ENCODE measurements around the gene PPY.

The PPY gene, protein sequence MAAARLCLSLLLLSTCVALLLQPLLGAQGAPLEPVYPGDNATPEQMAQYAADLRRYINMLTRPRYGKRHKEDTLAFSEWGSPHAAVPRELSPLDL

DNA sequence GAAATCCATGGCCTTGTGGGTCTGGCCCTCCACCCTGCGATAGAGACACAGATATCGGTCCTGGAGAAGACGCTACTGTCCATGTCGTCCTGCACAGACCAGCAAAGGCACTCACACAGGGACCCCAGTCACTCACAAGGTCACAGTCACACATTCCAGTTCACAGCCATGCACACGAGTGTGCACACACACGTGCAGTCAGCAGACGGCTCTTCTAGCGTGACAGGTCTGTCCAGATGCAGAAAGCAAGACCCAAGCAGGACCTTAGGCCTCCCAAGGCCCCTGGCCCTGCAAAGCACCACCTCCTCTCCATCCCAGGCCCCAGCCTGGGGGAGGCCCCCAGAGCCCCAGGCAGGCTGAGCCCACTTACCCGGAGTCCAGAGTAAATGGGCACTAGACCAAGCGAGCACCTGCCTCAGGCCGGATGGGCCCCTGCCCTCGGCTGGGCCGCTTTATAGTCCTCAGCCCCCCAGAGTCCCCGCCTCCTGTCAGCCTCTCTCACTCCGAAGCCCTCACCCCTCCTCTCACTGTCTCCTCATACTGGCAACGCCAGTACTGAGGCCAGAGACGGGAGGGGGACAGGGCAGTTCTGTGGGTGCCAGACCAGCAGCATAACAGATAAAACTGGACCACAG, at the start of gene PPY:
PPY (minus strand) TSS at position 426 of the 635 bp plus-strand sequence. CDS start 822 bp downstream, outside the sequence.
- Histone ChIP-seq H3K27ac (ENCODE audit: low read depth, low read length) (no peak within 1 kb of the TSS), H3K27me3 (ENCODE audit: control insufficient read depth in 1 of 2, insufficient read depth in 2 of 2, low read length in 2 of 2) (peaks cover 6% of the 10 kb centered on the region in 2 donors), H3K9ac (ENCODE audit: low read depth in 1 of 2, low read length in 2 of 2) (no peak within 1 kb of the TSS), H3K4me3 (ENCODE audit: low read depth in 1 of 2, low read length in 2 of 2) (no peak within 1 kb of the TSS), H3K9me3 (ENCODE audit: control insufficient read depth in 1 of 2, low read length in 2 of 2) (no peaks in the 10 kb centered on the region), H3K4me1 (ENCODE audit: control insufficient read depth in 1 of 2, insufficient read depth in 2 of 2, low read length in 2 of 2) (peaks cover 0 to 3% of the 10 kb centered on the region in 2 donors), H3K36me3 (ENCODE audit: control insufficient read depth in 1 of 2, insufficient read depth in 2 of 2, low read length in 2 of 2) (no peaks in the 10 kb centered on the region)

DNA sequence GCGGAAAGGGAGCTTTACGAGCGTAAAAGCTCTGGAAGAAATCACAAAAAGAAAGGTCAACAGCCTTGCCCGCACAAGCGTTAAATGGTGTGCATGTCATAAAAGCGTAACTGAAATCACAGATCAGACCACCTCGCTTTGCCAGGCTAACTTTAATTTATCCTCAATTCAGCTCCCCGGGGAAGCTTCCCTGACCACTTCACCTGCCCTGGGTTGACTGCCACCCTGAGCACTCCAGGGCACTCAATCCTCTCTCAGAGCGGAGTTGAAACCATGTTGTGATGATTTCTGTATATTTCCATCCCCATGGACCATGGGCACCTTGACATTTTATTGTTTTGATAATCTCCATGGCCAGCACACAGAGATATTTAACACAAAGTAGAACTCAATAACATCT, 46.0 kb upstream of the PPY start:
- Histone ChIP-seq H3K36me3 (ENCODE audit: control insufficient read depth in 1 of 2, insufficient read depth in 2 of 2, low read length in 2 of 2) (no peaks in the 10 kb centered on the region), H3K9me3 (ENCODE audit: control insufficient read depth in 1 of 2, low read length in 2 of 2) (no peaks in the 10 kb centered on the region), H3K4me3 (ENCODE audit: low read depth in 1 of 2, low read length in 2 of 2) (no peak overlapping the region), H3K27ac (ENCODE audit: low read depth, low read length) (no peak overlapping the region), H3K27me3 (ENCODE audit: control insufficient read depth in 1 of 2, insufficient read depth in 2 of 2, low read length in 2 of 2) (peaks cover 15 to 17% of the 10 kb centered on the region in 2 donors), H3K9ac (ENCODE audit: low read depth in 1 of 2, low read length in 2 of 2) (no peak overlapping the region), H3K4me1 (ENCODE audit: control insufficient read depth in 1 of 2, insufficient read depth in 2 of 2, low read length in 2 of 2) (peaks cover 4 to 10% of the 10 kb centered on the region in 2 donors)

DNA sequence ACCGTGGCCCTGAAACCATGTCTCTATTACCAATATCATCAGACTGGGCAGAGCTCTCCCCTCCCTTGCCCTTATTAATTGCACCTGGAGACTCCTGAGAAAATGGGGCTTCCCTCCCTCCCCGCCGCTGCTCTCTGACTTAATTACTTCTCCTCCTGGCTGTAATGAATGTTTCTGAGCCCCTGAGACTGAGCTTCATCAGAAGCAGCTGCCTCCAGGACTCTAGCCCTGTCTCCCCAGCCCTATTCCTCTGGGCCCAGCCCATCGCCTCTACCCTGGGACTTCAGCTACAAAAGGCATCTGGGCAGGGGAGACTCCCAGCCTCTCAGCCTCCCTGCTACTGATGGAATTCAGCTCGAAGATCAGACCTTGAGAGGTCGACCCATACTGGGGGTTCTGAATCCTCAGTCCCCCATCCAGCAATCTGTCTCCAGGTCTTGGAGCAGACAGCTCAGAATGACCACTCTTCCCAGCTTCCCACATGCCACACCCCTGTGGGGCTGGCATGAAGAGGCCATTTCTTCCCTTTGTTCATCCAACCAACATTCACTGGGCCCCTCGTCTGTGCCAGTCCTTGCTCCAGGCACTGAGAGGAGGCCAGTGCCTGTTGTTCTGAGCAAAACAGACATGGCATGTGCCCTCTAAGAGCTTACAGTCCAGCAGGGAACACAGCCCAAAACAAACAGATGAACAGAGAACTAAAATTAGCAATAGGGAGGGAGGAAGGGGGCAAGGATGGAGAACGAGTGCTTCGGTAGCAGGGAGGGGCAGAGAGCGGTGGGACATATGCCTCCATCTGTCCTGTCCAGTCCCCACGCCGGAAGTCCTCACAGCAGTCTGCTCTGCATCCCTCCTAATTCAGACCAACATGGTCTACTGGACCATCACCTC, 45.1 kb upstream of the PPY start:
- peaks cover 20 to 25% of the 10 kb centered on the region in 2 donors for H3K27me3 ChIP-seq (ENCODE audit: control insufficient read depth in 1 of 2, insufficient read depth in 2 of 2, low read length in 2 of 2)
- no peak overlapping the region for H3K4me3 ChIP-seq (ENCODE audit: low read depth in 1 of 2, low read length in 2 of 2)

DNA sequence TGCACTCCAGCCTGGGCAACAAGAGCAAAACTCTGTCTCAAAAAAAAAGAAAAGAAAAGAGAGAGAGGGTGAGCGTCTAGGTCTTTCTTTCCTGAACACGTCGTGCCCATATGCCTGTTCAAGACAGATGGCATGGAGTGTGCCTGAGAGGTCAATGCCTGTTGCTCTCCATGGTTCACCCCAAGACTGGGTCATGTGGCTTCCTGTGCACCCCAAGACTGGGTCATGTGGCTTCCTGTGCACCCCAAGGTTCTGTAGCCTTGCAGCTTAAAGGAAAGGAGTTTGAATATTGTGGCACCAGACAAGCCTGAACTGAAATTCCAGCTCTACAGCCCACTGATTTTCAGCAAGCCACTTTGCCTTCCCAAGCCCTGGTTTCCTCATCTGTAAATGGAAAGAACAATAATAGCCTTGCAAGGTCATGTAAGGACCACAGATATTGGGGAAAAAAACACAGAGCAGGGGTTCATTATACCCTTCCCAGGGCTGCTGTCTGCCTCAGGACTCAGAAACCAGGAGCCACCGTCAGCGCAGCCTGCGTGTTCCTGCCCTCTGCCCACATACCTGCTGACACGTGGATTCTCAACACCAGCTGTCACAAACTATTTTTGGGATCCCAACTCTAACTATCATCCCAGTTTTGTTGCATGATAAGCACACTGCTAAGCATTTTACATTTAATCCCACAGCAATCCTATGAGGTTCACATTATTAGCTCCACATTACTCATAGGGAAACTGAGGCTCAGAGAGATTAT, 44.1 kb upstream of the PPY start:
- H3K27me3 ChIP-seq (ENCODE audit: control insufficient read depth in 1 of 2, insufficient read depth in 2 of 2, low read length in 2 of 2) = peaks cover 28 to 32% of the 10 kb centered on the region in 2 donors
- H3K36me3 ChIP-seq (ENCODE audit: control insufficient read depth in 1 of 2, insufficient read depth in 2 of 2, low read length in 2 of 2) = no peaks in the 10 kb centered on the region
- H3K9ac ChIP-seq (ENCODE audit: low read depth in 1 of 2, low read length in 2 of 2) = no peak overlapping the region
- no peak overlapping the region for H3K27ac ChIP-seq (ENCODE audit: low read depth, low read length)
- H3K9me3 ChIP-seq (ENCODE audit: control insufficient read depth in 1 of 2, low read length in 2 of 2) = no peaks in the 10 kb centered on the region
- H3K4me1 ChIP-seq (ENCODE audit: control insufficient read depth in 1 of 2, insufficient read depth in 2 of 2, low read length in 2 of 2) = peaks cover 6 to 12% of the 10 kb centered on the region in 2 donors
- H3K4me3 ChIP-seq (ENCODE audit: low read depth in 1 of 2, low read length in 2 of 2) = no peak overlapping the region

More for the DNA sequence above, 45.1 kb upstream of the PPY start:
- Histone ChIP-seq H3K9ac (ENCODE audit: low read depth in 1 of 2, low read length in 2 of 2) (no peak overlapping the region), H3K27ac (ENCODE audit: low read depth, low read length) (no peak overlapping the region), H3K9me3 (ENCODE audit: control insufficient read depth in 1 of 2, low read length in 2 of 2) (no peaks in the 10 kb centered on the region), H3K4me1 (ENCODE audit: control insufficient read depth in 1 of 2, insufficient read depth in 2 of 2, low read length in 2 of 2) (peaks cover 6 to 12% of the 10 kb centered on the region in 2 donors), H3K36me3 (ENCODE audit: control insufficient read depth in 1 of 2, insufficient read depth in 2 of 2, low read length in 2 of 2) (no peaks in the 10 kb centered on the region)

DNA sequence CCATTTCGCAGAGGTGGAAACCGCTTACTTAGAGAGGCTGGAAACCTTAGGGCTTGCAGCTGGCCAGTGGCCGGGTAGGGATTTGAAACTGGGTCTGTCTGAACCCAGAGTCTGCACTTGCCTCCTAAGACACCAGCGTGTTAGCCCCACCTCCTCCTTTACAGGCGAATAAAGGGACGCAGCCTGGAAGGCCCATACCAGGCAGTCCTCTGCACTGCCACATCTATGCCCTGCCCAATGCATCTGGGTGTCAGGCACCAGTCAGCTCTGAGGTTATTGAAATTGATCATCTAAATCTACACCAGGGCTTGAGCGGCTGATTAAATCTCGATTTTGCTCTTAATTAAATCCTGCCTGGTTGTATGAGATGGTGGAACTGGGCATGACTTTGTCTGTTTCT, 42.2 kb upstream of the PPY start:
- H3K4me3 ChIP-seq (ENCODE audit: low read depth in 1 of 2, low read length in 2 of 2) = peak overlapping the region in 1 of 2 donors; percentile 49
- peaks cover 32 to 35% of the 10 kb centered on the region in 2 donors for H3K27me3 ChIP-seq (ENCODE audit: control insufficient read depth in 1 of 2, insufficient read depth in 2 of 2, low read length in 2 of 2)
- H3K9me3 ChIP-seq (ENCODE audit: control insufficient read depth in 1 of 2, low read length in 2 of 2) = no peaks in the 10 kb centered on the region
- no peak overlapping the region for H3K9ac ChIP-seq (ENCODE audit: low read depth in 1 of 2, low read length in 2 of 2)
- no peaks in the 10 kb centered on the region for H3K36me3 ChIP-seq (ENCODE audit: control insufficient read depth in 1 of 2, insufficient read depth in 2 of 2, low read length in 2 of 2)
- H3K4me1 ChIP-seq (ENCODE audit: control insufficient read depth in 1 of 2, insufficient read depth in 2 of 2, low read length in 2 of 2) = peaks cover 6 to 12% of the 10 kb centered on the region in 2 donors
- H3K27ac ChIP-seq (ENCODE audit: low read depth, low read length) = no peak overlapping the region

DNA sequence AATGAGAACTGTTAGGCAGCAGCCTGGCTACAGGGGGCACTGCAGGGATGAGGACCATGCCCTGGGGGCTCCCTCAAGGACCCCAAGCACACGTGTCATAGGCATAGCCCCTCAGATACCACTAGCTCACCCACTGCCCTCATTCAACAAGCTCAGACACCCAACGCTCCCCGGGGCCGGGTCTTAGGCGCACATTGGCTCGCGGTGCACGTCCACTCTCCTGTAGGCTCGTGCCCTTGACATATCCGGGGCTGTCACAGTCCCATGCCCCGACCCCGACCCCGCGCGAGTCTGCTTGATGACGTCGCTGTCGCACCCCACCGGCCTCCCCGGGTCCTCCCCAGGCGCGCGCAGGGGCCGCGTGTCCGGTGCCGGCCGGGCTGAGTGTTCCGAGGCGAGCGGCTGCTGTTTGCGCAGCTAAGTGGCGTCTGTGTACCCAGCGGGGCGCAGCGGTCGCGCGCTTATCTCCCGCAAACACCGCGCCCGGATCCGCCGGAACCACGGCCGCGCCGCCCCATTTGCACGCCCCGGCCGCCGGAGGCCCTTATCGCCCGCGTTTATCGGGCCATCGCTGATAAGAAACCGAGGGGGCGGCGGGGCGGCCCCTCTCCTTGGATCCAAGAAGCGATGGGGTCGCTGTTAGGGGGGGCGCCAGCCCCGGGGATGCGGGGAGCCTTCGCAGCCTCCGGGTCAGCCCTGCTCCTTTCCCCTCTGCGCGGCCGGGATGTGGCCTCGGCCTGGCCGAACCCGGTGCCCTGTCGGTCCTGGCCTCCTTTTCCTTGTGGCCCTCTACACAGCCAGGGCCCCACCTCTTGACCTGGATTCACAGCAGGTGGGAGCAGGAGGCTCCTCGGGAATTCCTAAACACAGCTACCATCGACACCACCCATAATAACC, 41.5 kb upstream of the PPY start:
- H3K4me1 ChIP-seq (ENCODE audit: control insufficient read depth in 1 of 2, insufficient read depth in 2 of 2, low read length in 2 of 2) = peaks cover 6 to 12% of the 10 kb centered on the region in 2 donors
- no peak overlapping the region for H3K27ac ChIP-seq (ENCODE audit: low read depth, low read length)
- H3K36me3 ChIP-seq (ENCODE audit: control insufficient read depth in 1 of 2, insufficient read depth in 2 of 2, low read length in 2 of 2) = no peaks in the 10 kb centered on the region
- H3K27me3 ChIP-seq (ENCODE audit: control insufficient read depth in 1 of 2, insufficient read depth in 2 of 2, low read length in 2 of 2) = peaks cover 32 to 39% of the 10 kb centered on the region in 2 donors
- peak overlapping the region; percentile 47 to 49 for H3K4me3 ChIP-seq (ENCODE audit: low read depth in 1 of 2, low read length in 2 of 2)
- no peak overlapping the region for H3K9ac ChIP-seq (ENCODE audit: low read depth in 1 of 2, low read length in 2 of 2)
- no peaks in the 10 kb centered on the region for H3K9me3 ChIP-seq (ENCODE audit: control insufficient read depth in 1 of 2, low read length in 2 of 2)

DNA sequence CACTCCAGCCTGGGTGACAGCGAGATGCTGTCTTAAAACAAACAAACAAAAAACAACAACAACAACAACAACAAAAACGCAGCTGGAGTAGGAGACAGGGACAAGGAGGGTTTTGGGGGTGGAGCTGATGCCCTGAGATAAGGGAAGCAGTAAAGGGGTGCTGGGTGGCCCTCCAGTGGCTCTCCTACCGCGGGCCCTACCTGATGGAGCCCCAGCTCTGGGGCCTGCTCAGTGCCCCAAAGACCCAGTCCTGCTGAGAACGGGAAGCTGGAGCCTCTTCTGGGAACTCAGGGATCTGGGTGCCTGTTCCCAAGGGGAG, 40.9 kb upstream of the PPY start:
- Histone ChIP-seq H3K27ac (ENCODE audit: low read depth, low read length) (no peak overlapping the region), H3K4me1 (ENCODE audit: control insufficient read depth in 1 of 2, insufficient read depth in 2 of 2, low read length in 2 of 2) (peaks cover 6 to 12% of the 10 kb centered on the region in 2 donors), H3K4me3 (ENCODE audit: low read depth in 1 of 2, low read length in 2 of 2) (peak overlapping the region; percentile 47 to 49), H3K27me3 (ENCODE audit: control insufficient read depth in 1 of 2, insufficient read depth in 2 of 2, low read length in 2 of 2) (peaks cover 32 to 42% of the 10 kb centered on the region in 2 donors), H3K9me3 (ENCODE audit: control insufficient read depth in 1 of 2, low read length in 2 of 2) (no peaks in the 10 kb centered on the region), H3K36me3 (ENCODE audit: control insufficient read depth in 1 of 2, insufficient read depth in 2 of 2, low read length in 2 of 2) (no peaks in the 10 kb centered on the region), H3K9ac (ENCODE audit: low read depth in 1 of 2, low read length in 2 of 2) (no peak overlapping the region)

DNA sequence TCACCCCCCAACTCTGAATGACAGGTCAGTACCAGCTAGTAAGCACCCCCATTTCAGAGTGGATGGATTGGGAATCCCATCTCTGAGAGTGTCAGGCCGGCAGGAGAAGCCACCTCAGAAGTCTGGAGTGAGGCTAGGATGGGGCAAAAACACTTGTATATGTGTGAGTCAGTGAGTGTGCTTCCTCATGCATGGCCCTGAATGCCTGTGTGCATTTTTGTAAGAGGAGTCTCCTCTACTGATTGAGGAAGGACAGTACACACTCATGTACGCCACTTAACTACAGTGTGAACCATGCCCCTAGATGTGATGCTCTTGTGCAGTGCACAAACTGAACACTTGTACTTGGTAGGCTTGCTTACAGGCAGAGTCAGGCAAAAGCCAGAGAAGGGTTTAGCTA, 39.9 kb upstream of the PPY start:
- Histone ChIP-seq H3K27me3 (ENCODE audit: control insufficient read depth in 1 of 2, insufficient read depth in 2 of 2, low read length in 2 of 2) (peaks cover 24 to 40% of the 10 kb centered on the region in 2 donors), H3K4me1 (ENCODE audit: control insufficient read depth in 1 of 2, insufficient read depth in 2 of 2, low read length in 2 of 2) (peaks cover 6 to 12% of the 10 kb centered on the region in 2 donors), H3K36me3 (ENCODE audit: control insufficient read depth in 1 of 2, insufficient read depth in 2 of 2, low read length in 2 of 2) (no peaks in the 10 kb centered on the region), H3K27ac (ENCODE audit: low read depth, low read length) (no peak overlapping the region), H3K9me3 (ENCODE audit: control insufficient read depth in 1 of 2, low read length in 2 of 2) (no peaks in the 10 kb centered on the region), H3K9ac (ENCODE audit: low read depth in 1 of 2, low read length in 2 of 2) (no peak overlapping the region), H3K4me3 (ENCODE audit: low read depth in 1 of 2, low read length in 2 of 2) (no peak overlapping the region)

DNA sequence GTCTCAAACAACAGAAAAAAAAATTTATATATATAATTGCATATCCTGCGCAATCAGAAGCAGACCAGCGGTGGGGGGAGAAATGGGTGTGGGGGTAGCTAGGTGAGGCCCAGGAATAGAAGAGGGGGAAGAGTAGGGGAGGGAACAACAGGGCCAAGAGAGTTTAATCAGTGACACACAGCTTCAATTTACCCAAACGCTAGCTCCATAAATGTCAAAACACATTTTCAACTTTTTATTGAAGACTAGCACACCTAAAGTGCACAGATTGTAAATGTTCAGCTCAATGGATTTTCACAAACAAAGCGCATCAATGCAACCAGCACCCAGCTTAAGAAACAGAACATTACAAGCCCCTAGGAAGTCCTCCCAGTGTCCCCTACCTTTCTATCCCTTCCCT, 37.4 kb upstream of the PPY start:
- Histone ChIP-seq H3K4me1 (ENCODE audit: control insufficient read depth in 1 of 2, insufficient read depth in 2 of 2, low read length in 2 of 2) (peaks cover 6 to 12% of the 10 kb centered on the region in 2 donors), H3K9ac (ENCODE audit: low read depth in 1 of 2, low read length in 2 of 2) (no peak overlapping the region), H3K9me3 (ENCODE audit: control insufficient read depth in 1 of 2, low read length in 2 of 2) (no peaks in the 10 kb centered on the region), H3K27ac (ENCODE audit: low read depth, low read length) (no peak overlapping the region), H3K4me3 (ENCODE audit: low read depth in 1 of 2, low read length in 2 of 2) (no peak overlapping the region), H3K36me3 (ENCODE audit: control insufficient read depth in 1 of 2, insufficient read depth in 2 of 2, low read length in 2 of 2) (no peaks in the 10 kb centered on the region), H3K27me3 (ENCODE audit: control insufficient read depth in 1 of 2, insufficient read depth in 2 of 2, low read length in 2 of 2) (peaks cover 27 to 40% of the 10 kb centered on the region in 2 donors)
